ENCODE results near the gene YIF1B. TPM values are rescaled to one million over a fixed set of nuclear protein-coding genes. Genes with fewer than 3 reads are reported as not detected.

The YIF1B gene
- total and polyA plus RNA-seq, 2 of the 4 experiments (the other 2 are of a cell fraction): 72.2 to 165 TPM

DNA sequence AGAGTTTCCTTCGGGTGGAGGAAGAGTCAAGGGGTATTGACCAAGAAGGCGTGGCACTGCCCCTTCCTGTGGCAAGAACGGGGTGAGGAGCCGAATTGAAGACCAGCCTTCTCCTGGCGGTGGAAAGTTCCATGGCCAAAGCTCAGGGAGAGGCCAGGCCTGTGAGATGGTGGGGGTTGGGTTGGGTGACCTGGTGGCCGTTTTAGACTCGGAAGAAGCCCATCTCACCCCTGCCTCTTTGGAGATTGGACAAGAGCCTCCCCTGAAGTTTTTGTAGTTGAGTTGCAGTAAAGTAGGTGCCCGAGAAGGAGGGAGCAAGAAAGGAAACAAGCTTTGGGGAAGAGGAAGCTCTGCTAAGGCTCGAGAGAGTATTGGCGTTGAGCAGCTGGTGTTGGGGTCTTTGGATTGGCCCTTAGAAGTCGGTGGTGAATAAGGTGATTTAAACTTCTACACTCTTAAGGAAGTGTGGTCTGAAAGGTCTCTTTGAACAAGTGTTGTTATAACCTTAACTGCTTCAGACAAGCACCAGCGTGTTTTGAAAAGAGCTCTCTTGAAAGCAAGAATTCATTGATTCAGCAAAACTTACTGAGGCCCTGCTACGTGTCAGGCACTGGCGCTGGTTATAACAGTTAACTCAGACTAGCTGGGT lies 50.4 kb downstream of the YIF1B start:
- H3K9ac ChIP-seq (ENCODE audit: low read depth, low read length): no peak overlapping the region
- H2AK9ac ChIP-seq (replicated peaks; ENCODE audit: low read depth, low read length, poor library complexity): peak overlapping the region; percentile 89
- no peak overlapping the region for H3K4me3 ChIP-seq (ENCODE audit: insufficient read depth, low read depth, low read length)
- peak overlapping the region; percentile 48 for H2AFZ ChIP-seq (replicated peaks; ENCODE audit: low read length, poor library complexity)
- no peaks in the 10 kb centered on the region for H3K9me3 ChIP-seq (ENCODE audit: control insufficient read depth, insufficient read depth, low read length)
- no peak overlapping the region for H4K8ac ChIP-seq (ENCODE audit: low read depth in 2 of 2, low read length in 2 of 2)
- ChIA-PET POLR2A (ENCODE audit: unreplicated experiment) (no interaction called here), CTCF (no interaction called here)
- H3K23ac ChIP-seq (ENCODE audit: low read depth, low read length): no peak overlapping the region
- no peak overlapping the region for H4K91ac ChIP-seq (ENCODE audit: insufficient read depth, low read depth, low read length)
- no peak overlapping the region for H4K5ac ChIP-seq (ENCODE audit: low read depth, low read length)
- dilution Hi-C loops (cut with HindIII; ENCODE audit: low sequenced_read_pairs, unreplicated experiment) (no loop called here), in situ Hi-C loops (cut with MboI; ENCODE audit: low sequenced_read_pairs) (no loop called here), intact Hi-C loops (cut with micrococcal nuclease) (no loop called here)
- H3K18ac ChIP-seq (ENCODE audit: low read depth, low read length): no peak overlapping the region
- H2AK5ac ChIP-seq (ENCODE audit: low read depth, low read length): 0 out of 2 replicates have a peak overlapping the region, but pooled peaks have one; percentile 9
- no peaks in the 10 kb centered on the region for H4K20me1 ChIP-seq (ENCODE audit: insufficient read depth, low read length)
- DNase-seq (no peak), ATAC-seq (ENCODE audit: low read depth) (no peak)
- H2BK120ac ChIP-seq (ENCODE audit: low read depth, low read length): no peak overlapping the region
- no peak overlapping the region for H3K14ac ChIP-seq (replicated peaks; ENCODE audit: low read depth, low read length)
- no peak overlapping the region for H3K4ac ChIP-seq (ENCODE audit: low read depth, low read length)
- H3K9me1 ChIP-seq (ENCODE audit: insufficient read depth, low read length): peaks cover 18% of the 10 kb centered on the region
- H3K56ac ChIP-seq (ENCODE audit: extremely low read depth, insufficient read depth, low read length): no peak overlapping the region
- H2BK5ac ChIP-seq (ENCODE audit: low read depth, low read length, poor library complexity, severe bottlenecking): no peak overlapping the region
- H3K4me1 ChIP-seq (ENCODE audit: control insufficient read depth, insufficient read depth, low read length): peaks cover 15% of the 10 kb centered on the region
- H3K79me1 ChIP-seq (ENCODE audit: low read depth in 1 of 2, low read length in 2 of 2): no peaks in the 10 kb centered on the region
- no TSS peak for BruUV-seq (replicated peaks)
- H2BK15ac ChIP-seq (ENCODE audit: low read depth, low read length): peak overlapping the region; percentile 27; the same call in 1 of the 3 replicates
- WGBS, 2 experiments (ENCODE audit: extremely low coverage in 2 of 2, insufficient read length in 1 of 2): 81% methylated on average over 6 of the region's 14 CpGs; no CpG with 5 or more reads in 1 of the 2 experiments
- no peak overlapping the region for H3K27ac ChIP-seq (ENCODE audit: insufficient read depth, low read length)
- no peak overlapping the region for H3K4me2 ChIP-seq (ENCODE audit: low read depth, low read length)
- no peak for TF ChIP-seq NFE2L2 (IDR thresholded peaks at IDR 0.05; ENCODE audit: low read depth, low read length)
- TF ChIP-seq FOS (IDR thresholded peaks at IDR 0.05; ENCODE audit: low read depth, low read length): no peak
- no peak for TF ChIP-seq MAFK (IDR thresholded peaks at IDR 0.05; ENCODE audit: low read depth, low read length)
- TF ChIP-seq POLR2A (IDR thresholded peaks at IDR 0.05; ENCODE audit: low read depth, low read length): no peak
- TF ChIP-seq CHD1 (IDR thresholded peaks at IDR 0.05; ENCODE audit: low read depth, low read length): no peak
- TF ChIP-seq, protein P1, sequence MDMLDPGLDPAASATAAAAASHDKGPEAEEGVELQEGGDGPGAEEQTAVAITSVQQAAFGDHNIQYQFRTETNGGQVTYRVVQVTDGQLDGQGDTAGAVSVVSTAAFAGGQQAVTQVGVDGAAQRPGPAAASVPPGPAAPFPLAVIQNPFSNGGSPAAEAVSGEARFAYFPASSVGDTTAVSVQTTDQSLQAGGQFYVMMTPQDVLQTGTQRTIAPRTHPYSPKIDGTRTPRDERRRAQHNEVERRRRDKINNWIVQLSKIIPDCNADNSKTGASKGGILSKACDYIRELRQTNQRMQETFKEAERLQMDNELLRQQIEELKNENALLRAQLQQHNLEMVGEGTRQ (IDR thresholded peaks at IDR 0.05; ENCODE audit: low read depth, low read length): no peak
- TF ChIP-seq RFX5 (IDR thresholded peaks at IDR 0.05; ENCODE audit: low read depth, low read length): no peak
- TF ChIP-seq, protein P2, sequence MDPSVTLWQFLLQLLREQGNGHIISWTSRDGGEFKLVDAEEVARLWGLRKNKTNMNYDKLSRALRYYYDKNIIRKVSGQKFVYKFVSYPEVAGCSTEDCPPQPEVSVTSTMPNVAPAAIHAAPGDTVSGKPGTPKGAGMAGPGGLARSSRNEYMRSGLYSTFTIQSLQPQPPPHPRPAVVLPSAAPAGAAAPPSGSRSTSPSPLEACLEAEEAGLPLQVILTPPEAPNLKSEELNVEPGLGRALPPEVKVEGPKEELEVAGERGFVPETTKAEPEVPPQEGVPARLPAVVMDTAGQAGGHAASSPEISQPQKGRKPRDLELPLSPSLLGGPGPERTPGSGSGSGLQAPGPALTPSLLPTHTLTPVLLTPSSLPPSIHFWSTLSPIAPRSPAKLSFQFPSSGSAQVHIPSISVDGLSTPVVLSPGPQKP (IDR thresholded peaks at IDR 0.05; ENCODE audit: borderline replicate concordance, low read depth, low read length): no peak
- TF ChIP-seq CEBPB (IDR thresholded peaks at IDR 0.05; ENCODE audit: low read depth, low read length): no peak
- TF ChIP-seq MXI1 (IDR thresholded peaks at IDR 0.05; ENCODE audit: borderline replicate concordance, low read depth, low read length): no peak
- no peak for TF ChIP-seq RAD21 (IDR thresholded peaks at IDR 0.05; ENCODE audit: low read length)
- TF ChIP-seq, protein P3, sequence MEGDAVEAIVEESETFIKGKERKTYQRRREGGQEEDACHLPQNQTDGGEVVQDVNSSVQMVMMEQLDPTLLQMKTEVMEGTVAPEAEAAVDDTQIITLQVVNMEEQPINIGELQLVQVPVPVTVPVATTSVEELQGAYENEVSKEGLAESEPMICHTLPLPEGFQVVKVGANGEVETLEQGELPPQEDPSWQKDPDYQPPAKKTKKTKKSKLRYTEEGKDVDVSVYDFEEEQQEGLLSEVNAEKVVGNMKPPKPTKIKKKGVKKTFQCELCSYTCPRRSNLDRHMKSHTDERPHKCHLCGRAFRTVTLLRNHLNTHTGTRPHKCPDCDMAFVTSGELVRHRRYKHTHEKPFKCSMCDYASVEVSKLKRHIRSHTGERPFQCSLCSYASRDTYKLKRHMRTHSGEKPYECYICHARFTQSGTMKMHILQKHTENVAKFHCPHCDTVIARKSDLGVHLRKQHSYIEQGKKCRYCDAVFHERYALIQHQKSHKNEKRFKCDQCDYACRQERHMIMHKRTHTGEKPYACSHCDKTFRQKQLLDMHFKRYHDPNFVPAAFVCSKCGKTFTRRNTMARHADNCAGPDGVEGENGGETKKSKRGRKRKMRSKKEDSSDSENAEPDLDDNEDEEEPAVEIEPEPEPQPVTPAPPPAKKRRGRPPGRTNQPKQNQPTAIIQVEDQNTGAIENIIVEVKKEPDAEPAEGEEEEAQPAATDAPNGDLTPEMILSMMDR (conservative IDR thresholded peaks at IDR 0.05; ENCODE audit: low read depth, low read length): no peak
- H3K36me3 ChIP-seq (ENCODE audit: control insufficient read depth, insufficient read depth, low read length): no peaks in the 10 kb centered on the region
- no peaks in the 10 kb centered on the region; the same call in 1 of the 2 replicates for H3K27me3 ChIP-seq (ENCODE audit: control insufficient read depth, insufficient read depth, low read length)
- peak overlapping the region; percentile 29 for H2BK20ac ChIP-seq (ENCODE audit: low read depth, low read length)
